Measurements from ENCODE around the gene SLC34A3.

DNA sequence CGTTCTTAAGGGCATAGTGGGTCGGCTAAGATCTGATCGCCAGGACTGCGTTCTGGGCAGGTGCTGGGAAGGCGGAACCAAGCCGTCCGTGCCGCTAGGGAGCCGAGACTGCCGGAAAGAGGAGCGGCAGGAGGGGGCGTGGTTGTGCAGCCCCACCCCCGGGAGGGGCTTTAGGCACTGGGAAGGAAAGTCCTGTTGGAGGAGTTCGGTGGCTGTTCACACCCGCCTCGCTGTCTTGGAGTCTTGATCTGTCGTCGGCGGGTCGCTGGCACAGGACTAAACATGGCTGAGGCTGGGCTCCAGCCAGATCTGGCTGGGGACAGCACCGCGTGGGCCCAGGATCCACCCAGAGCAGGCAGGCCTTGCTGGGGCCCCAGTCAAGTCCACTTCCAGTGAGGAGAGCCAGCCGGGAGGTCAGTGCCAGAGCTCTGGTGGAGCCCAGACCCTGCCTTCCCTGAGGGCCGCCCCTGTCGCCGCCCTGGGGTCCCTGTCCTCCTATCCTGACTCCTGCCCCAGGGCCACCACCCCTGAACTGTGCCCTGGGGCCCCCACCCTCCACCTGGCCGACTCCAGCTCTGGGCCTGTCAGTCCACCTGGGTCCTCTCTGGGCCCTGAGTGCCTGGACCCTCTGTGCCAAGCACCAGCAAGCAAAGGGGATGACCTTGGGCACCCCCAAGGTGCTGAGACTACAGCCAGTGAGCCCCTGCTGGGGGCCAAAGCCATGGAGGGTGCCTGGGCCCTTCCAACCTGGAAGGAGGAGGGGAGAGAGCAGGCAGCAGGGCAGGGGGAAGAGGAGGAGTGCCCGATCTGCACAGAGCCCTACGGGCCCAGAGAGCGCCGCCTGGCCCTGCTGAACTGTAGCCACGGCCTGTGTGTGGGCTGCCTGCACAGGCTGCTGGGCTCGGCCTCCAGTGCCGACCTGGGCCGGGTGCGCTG is 13.2 kb upstream of the SLC34A3 start:
- TF ChIP-seq, protein P1, sequence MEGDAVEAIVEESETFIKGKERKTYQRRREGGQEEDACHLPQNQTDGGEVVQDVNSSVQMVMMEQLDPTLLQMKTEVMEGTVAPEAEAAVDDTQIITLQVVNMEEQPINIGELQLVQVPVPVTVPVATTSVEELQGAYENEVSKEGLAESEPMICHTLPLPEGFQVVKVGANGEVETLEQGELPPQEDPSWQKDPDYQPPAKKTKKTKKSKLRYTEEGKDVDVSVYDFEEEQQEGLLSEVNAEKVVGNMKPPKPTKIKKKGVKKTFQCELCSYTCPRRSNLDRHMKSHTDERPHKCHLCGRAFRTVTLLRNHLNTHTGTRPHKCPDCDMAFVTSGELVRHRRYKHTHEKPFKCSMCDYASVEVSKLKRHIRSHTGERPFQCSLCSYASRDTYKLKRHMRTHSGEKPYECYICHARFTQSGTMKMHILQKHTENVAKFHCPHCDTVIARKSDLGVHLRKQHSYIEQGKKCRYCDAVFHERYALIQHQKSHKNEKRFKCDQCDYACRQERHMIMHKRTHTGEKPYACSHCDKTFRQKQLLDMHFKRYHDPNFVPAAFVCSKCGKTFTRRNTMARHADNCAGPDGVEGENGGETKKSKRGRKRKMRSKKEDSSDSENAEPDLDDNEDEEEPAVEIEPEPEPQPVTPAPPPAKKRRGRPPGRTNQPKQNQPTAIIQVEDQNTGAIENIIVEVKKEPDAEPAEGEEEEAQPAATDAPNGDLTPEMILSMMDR (IDR thresholded peaks at IDR 0.05) = no peak
- TF ChIP-seq POLR2A (IDR thresholded peaks at IDR 0.05) = peak in 1 of 2 donors; percentile 23

All from thyroid gland (tissue), 4 donors.